Right lobe of liver (tissue), 4 donors: Measurements from ENCODE around the gene MARK3.

ENCODE experiments used
- POLR2A ChIP-seq: fragments of 450-650 bp; IDR thresholded peaks from one replicate; pipeline ENCODE4 v1.6.1; 2017; ENCODE audit warnings: antibody characterized with exemption, mild to moderate bottlenecking
- TF ChIP-seq, protein P1 (sequence below), 4 donors: fragments of 200-600 bp in 3 of 4; fragments of 450-650 bp in 1 of 4; IDR thresholded peaks; one replicate each; pipeline versions ENCODE4 v1.5.1 to v1.8.0; 2016 to 2022; ENCODE audit warnings: antibody characterized with exemption in 4 of 4, mild to moderate bottlenecking in 2 of 4
- donor health status: DM: no; HTN: no; CAD: no.
- donor health status: DM: no; HTN: no; CAD: no.
- donor health status: DM: no; HTN: yes; CAD: no.

DNA sequence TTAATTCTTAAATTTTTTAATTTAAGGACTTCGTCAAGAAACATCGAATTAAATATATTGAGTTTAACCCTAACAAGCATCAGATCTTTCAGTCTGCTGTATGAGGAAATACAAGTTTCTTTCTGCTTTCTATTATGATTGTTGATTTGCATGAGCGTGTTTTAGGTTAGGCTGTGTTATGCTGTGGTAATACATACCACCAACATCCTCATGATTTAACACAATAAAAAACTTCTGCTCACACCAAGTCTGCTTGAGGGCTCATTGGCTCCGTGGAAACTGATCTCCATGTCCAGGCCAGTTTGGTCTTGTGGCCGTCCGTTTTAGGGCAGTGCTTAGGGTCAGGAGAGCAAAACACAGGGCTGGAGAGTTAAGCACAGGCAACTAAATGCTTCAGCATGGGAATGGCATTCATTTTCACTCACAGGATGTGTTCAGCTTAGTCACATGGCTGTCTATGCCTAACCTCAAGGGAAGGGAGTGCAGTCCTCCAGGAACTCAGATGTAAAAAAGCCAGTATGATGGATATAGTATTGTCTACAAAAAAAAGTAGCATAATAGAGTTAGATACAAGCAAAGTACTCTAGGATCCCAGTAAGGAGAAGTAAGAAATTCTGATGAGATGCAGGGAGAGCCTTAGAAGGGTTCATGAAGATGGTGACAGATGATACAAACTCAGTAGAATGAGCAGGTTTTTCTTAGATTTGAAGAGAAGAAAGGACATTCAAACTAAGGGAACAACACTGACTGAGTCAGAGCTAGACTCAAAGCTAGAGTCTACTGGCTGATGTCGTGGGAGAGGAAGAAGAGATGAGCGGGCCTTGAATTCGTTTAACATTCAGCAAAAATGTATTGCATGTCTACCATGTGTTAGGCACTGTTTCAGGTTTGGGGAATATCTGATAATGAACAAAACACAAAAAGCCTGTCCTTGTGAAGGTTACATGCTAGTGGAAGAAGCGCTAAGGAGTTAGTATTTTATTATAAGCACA lies 16.3 kb downstream of the MARK3 start:
- TF ChIP-seq, protein P1, sequence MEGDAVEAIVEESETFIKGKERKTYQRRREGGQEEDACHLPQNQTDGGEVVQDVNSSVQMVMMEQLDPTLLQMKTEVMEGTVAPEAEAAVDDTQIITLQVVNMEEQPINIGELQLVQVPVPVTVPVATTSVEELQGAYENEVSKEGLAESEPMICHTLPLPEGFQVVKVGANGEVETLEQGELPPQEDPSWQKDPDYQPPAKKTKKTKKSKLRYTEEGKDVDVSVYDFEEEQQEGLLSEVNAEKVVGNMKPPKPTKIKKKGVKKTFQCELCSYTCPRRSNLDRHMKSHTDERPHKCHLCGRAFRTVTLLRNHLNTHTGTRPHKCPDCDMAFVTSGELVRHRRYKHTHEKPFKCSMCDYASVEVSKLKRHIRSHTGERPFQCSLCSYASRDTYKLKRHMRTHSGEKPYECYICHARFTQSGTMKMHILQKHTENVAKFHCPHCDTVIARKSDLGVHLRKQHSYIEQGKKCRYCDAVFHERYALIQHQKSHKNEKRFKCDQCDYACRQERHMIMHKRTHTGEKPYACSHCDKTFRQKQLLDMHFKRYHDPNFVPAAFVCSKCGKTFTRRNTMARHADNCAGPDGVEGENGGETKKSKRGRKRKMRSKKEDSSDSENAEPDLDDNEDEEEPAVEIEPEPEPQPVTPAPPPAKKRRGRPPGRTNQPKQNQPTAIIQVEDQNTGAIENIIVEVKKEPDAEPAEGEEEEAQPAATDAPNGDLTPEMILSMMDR (IDR thresholded peaks at IDR 0.05) = no peak
- TF ChIP-seq POLR2A = no peak
